ENCODE data around the gene MAN2A2. TPM values are rescaled to one million over a fixed set of nuclear protein-coding genes. Genes with fewer than 3 reads are reported as not detected.
A peak's percentile ranks its signal among the peaks of the same experiment; 100 is the strongest.

The MAN2A2 gene
- total RNA-seq, 4 donors from 2014 or later = 51.3 to 91.9 (median 62.2) TPM

DNA sequence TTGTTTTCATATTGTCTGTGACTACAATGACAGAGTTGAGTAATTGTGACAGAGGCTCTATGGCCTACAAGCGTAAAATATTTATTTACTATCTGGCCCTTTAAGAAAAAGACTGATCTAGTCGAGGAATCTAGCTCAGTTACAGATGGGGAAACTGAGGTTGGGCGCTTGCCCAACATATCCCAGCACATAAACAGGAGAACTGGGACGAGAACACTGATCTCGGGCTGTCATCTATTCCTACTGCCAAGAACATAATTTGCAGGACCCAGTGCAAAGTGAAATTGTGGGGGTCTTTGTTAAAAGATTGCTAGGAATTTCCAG, 16.8 kb upstream of the MAN2A2 start:
- no peak for DNase-seq (ENCODE audit: low spot score in 2 of 2)
- peaks cover 37% of the 10 kb centered on the region for H3K36me3 ChIP-seq
- WGBS = 36% methylated on average over 5 of the region's 5 CpGs
- H3K4me1 ChIP-seq = peaks cover 45% of the 10 kb centered on the region
- TF ChIP-seq, protein P1, sequence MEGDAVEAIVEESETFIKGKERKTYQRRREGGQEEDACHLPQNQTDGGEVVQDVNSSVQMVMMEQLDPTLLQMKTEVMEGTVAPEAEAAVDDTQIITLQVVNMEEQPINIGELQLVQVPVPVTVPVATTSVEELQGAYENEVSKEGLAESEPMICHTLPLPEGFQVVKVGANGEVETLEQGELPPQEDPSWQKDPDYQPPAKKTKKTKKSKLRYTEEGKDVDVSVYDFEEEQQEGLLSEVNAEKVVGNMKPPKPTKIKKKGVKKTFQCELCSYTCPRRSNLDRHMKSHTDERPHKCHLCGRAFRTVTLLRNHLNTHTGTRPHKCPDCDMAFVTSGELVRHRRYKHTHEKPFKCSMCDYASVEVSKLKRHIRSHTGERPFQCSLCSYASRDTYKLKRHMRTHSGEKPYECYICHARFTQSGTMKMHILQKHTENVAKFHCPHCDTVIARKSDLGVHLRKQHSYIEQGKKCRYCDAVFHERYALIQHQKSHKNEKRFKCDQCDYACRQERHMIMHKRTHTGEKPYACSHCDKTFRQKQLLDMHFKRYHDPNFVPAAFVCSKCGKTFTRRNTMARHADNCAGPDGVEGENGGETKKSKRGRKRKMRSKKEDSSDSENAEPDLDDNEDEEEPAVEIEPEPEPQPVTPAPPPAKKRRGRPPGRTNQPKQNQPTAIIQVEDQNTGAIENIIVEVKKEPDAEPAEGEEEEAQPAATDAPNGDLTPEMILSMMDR (IDR thresholded peaks at IDR 0.05) = no peak
- TF ChIP-seq POLR2AphosphoS5 (IDR thresholded peaks at IDR 0.05) (no peak), EP300 (IDR thresholded peaks at IDR 0.05) (no peak), POLR2A (IDR thresholded peaks at IDR 0.05) (no peak)
- H3K27me3 ChIP-seq = no peaks in the 10 kb centered on the region
- H3K9me3 ChIP-seq = no peaks in the 10 kb centered on the region
- H3K4me3 ChIP-seq = no peak overlapping the region
- H3K27ac ChIP-seq = no peak overlapping the region

DNA sequence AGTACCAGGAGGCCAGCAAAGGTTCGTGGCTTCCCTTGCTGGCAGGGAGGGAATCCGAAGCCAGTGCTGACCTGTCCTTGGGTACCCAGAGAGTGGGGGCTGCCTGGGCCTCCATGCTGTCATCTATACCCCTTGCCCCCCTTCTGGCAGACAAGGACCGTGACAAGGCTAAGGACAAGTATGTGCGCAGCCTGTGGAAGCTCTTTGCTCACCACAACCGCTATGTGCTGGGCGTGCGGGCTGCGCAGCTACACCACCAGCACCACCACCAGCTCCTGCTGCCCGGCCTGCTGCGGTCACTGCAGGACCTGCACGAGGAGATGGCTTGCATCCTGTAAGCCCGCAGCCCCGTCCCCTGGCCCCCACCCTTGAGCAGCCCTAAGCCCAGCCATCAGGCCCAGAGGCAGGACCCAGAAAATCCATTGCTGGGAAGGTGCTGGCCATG, 16.0 kb upstream of the MAN2A2 start:
- H3K9me3 ChIP-seq = no peaks in the 10 kb centered on the region
- no peak overlapping the region for H3K27ac ChIP-seq
- no peak for DNase-seq (ENCODE audit: low spot score in 2 of 2)
- no peaks in the 10 kb centered on the region for H3K27me3 ChIP-seq
- H3K36me3 ChIP-seq = peaks cover 37% of the 10 kb centered on the region
- TF ChIP-seq POLR2AphosphoS5 (IDR thresholded peaks at IDR 0.05) (no peak), POLR2A (IDR thresholded peaks at IDR 0.05) (no peak), EP300 (IDR thresholded peaks at IDR 0.05) (no peak)
- TF ChIP-seq, protein P1 (IDR thresholded peaks at IDR 0.05) = no peak
- WGBS = 85% methylated on average over 10 of the region's 13 CpGs
- H3K4me3 ChIP-seq = no peak overlapping the region
- peaks cover 45% of the 10 kb centered on the region for H3K4me1 ChIP-seq

DNA sequence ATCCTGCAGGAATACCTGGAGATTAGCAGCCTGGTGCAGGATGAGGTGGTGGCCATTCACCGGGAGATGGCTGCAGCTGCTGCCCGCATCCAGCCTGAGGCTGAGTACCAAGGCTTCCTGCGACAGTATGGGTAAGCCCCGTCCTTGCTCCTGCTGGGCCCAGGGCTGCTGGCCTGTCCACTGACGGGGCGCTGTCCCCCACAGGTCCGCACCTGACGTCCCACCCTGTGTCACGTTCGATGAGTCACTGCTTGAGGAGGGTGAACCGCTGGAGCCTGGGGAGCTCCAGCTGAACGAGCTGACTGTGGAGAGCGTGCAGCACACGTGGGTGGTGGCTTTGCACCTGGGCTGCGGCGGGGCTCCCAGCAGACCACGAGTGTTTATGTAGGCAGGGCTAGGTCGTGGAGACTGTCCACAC, 13.8 kb upstream of the MAN2A2 start:
- no peak overlapping the region for H3K27ac ChIP-seq
- DNase-seq (ENCODE audit: low spot score in 2 of 2) = no peak
- no peak overlapping the region for H3K4me3 ChIP-seq
- H3K27me3 ChIP-seq = no peaks in the 10 kb centered on the region
- WGBS = 93% methylated on average over 14 of the region's 18 CpGs
- peaks cover 30% of the 10 kb centered on the region for H3K4me1 ChIP-seq
- TF ChIP-seq, protein P1 (IDR thresholded peaks at IDR 0.05) = no peak
- TF ChIP-seq POLR2A (IDR thresholded peaks at IDR 0.05) (no peak), POLR2AphosphoS5 (IDR thresholded peaks at IDR 0.05) (no peak)
- no peaks in the 10 kb centered on the region for H3K9me3 ChIP-seq
- H3K36me3 ChIP-seq = peaks cover 54% of the 10 kb centered on the region

DNA sequence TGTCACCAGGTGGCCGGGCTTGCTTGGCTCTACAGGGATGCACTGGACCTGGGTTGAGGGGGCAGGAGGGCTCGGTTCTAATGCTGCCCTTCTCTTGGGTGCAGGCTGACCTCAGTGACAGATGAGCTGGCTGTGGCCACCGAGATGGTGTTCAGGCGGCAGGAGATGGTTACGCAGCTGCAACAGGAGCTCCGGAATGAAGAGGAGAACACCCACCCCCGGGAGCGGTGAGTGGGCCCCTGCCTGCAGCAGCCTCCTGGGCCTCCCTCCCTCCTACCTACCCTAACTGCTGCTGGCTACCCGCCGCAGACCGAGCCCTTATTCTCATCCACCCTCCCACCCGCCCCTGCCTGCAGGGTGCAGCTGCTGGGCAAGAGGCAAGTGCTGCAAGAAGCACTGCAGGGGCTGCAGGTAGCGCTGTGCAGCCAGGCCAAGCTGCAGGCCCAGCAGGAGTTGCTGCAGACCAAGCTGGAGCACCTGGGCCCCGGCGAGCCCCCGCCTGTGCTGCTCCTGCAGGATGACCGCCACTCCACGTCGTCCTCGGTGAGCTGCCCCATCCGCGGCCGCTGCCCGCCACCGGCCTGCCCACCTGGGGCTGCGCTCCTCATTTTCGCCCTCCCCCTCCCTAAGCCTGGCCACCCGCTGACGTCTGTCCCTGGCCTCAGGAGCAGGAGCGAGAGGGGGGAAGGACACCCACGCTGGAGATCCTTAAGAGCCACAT, 13.2 kb upstream of the MAN2A2 start:
- TF ChIP-seq, protein P1 (IDR thresholded peaks at IDR 0.05) = no peak
- TF ChIP-seq EP300 (IDR thresholded peaks at IDR 0.05) = no peak
- no peak for TF ChIP-seq POLR2AphosphoS5 (IDR thresholded peaks at IDR 0.05)
- no peak for TF ChIP-seq POLR2A (IDR thresholded peaks at IDR 0.05)
- no peaks in the 10 kb centered on the region for H3K9me3 ChIP-seq
- WGBS = 95% methylated on average over 10 of the region's 31 CpGs
- H3K4me3 ChIP-seq = no peak overlapping the region
- DNase-seq (ENCODE audit: low spot score in 2 of 2) = peak in 1 of 2 donors; percentile 55
- no peaks in the 10 kb centered on the region for H3K27me3 ChIP-seq
- H3K27ac ChIP-seq = no peak overlapping the region
- H3K36me3 ChIP-seq = peaks cover 60% of the 10 kb centered on the region
- H3K4me1 ChIP-seq = peaks cover 24% of the 10 kb centered on the region

DNA sequence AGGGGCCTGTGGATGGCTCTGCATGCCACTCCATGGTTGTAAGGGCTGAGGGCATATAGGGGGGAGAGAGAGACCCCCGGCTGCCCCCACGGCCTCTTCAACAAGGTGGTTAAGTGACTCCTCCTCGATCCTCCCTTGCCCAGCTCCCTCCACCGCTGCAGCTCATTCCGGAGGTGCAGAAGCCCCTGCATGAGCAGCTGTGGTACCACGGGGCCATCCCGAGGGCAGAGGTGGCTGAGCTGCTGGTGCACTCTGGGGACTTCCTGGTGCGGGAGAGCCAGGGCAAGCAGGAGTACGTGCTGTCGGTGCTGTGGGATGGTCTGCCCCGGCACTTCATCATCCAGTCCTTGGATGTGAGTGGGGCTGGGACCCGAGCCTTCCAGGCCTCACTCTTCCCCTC, 12.3 kb upstream of the MAN2A2 start:
- H3K9me3 ChIP-seq = no peaks in the 10 kb centered on the region
- TF ChIP-seq EP300 (IDR thresholded peaks at IDR 0.05) = no peak
- TF ChIP-seq POLR2A (IDR thresholded peaks at IDR 0.05) = no peak
- no peak for TF ChIP-seq POLR2AphosphoS5 (IDR thresholded peaks at IDR 0.05)
- TF ChIP-seq, protein P1 (IDR thresholded peaks at IDR 0.05) = no peak
- no peak overlapping the region for H3K27ac ChIP-seq
- H3K27me3 ChIP-seq = no peaks in the 10 kb centered on the region
- peaks cover 20% of the 10 kb centered on the region for H3K4me1 ChIP-seq
- WGBS = 89% methylated on average over 9 of the region's 12 CpGs
- peaks cover 65% of the 10 kb centered on the region for H3K36me3 ChIP-seq
- no peak overlapping the region for H3K4me3 ChIP-seq
- peak in 1 of 2 donors; percentile 56 for DNase-seq (ENCODE audit: low spot score in 2 of 2)
